ENCODE results near the gene FBXL7.

- no peak for TF ChIP-seq CTCF (IDR thresholded peaks at IDR 0.05)
- no peak for TF ChIP-seq EZH2 (IDR thresholded peaks at IDR 0.05)
These were observed 75.7 kb downstream of the FBXL7 start for GRCh38 chr5:15575666-15576065.
